Endothelial cell of umbilical vein (primary cell): ENCODE results near the gene PHB1. TPM values are rescaled to one million over a fixed set of nuclear protein-coding genes. Genes with fewer than 3 reads are reported as not detected.

Experiments used
- BruUV-seq: library from RNA; stranded (reverse); fragments of 400-500 nt; replicated peaks from 2 replicates; lab custom pipeline; 2021; lab: Mats Ljungman, UMichigan
- CTCF ChIA-PET: fragments of 300-600, 350-600 bp; sonication (Branson Sonifier 250); formaldehyde crosslinking; loops from one replicate; lab custom pipeline; 2021; ENCODE audit warnings: antibody characterized with exemption, inconsistent platforms; lab: Charles Lee
- POLR2A ChIA-PET: fragments of 300-600, 350-600 bp; sonication (Branson Sonifier 250); formaldehyde crosslinking; loops from one replicate; lab custom pipeline; 2021; ENCODE audit warnings: antibody characterized with exemption, inconsistent platforms; lab: Charles Lee
- DNase-seq: peaks from one replicate; pipeline ENCODE4 v3.0.0-alpha.2; 2011; ENCODE audit warnings: low read depth, low spot score
- FAIRE-seq: peaks from 2 replicates; lab custom pipeline; 2011; peaks lifted over from hg19 to GRCh38; lab: Jason Lieb, UNC
- H2AFZ ChIP-seq: 2 replicates; pipeline ENCODE4 v1.6.0; 2012; ENCODE audit warnings: low read depth, low read length, control low read depth, inconsistent platforms
- H3K27ac ChIP-seq: 2 replicates; pipeline ENCODE4 v1.5.1; 2011; ENCODE audit warnings: low read depth, mild to moderate bottlenecking, control low read depth, low read length, moderate library complexity; ENCODE audit not compliant: insufficient read depth
- H3K27me3 ChIP-seq, 2 experiments: 2 replicates each; pipeline versions ENCODE4 v1.6.0 to v1.6.1; 2011; ENCODE audit warnings: low read length in 2 of 2, mixed read lengths in 1 of 2; ENCODE audit not compliant: control insufficient read depth in 2 of 2, insufficient read depth in 2 of 2
- H3K36me3 ChIP-seq, 2 experiments: 2 replicates in 1 of 2; 3 replicates in 1 of 2; pipeline ENCODE4 v1.5.1; 2011; ENCODE audit warnings: low read length in 2 of 2, mild to moderate bottlenecking in 1 of 2, moderate library complexity in 1 of 2; ENCODE audit not compliant: control insufficient read depth in 2 of 2, insufficient read depth in 2 of 2; ENCODE audit errors: extremely low read depth in 1 of 2
- H3K4me1 ChIP-seq: 3 replicates; pipeline ENCODE4 v1.5.1; 2011; ENCODE audit warnings: mild to moderate bottlenecking, low read length; ENCODE audit not compliant: control insufficient read depth, insufficient read depth; ENCODE audit errors: extremely low read depth
- H3K4me2 ChIP-seq: 2 replicates; pipeline ENCODE4 v1.6.1; 2011; ENCODE audit warnings: low read length, control low read depth, mixed read lengths; ENCODE audit not compliant: insufficient read depth
- H3K4me3 ChIP-seq, 3 experiments: fragments of 200-600 bp in 1 of 3; sonication (generic), shearing (Covaris generic) in 1 of 3; replicated peaks in 1 of 3; 2 replicates each; pipeline ENCODE4 v1.5.1; 2011 to 2016; ENCODE audit warnings: control low read depth in 3 of 3, low read length in 3 of 3, mild to moderate bottlenecking in 2 of 3, inconsistent platforms in 1 of 3, low read depth in 1 of 3, moderate library complexity in 1 of 3; ENCODE audit not compliant: insufficient read depth in 1 of 3
- H3K79me2 ChIP-seq: 2 replicates; pipeline ENCODE4 v1.6.0; 2012; ENCODE audit warnings: low read length, inconsistent platforms; ENCODE audit not compliant: control insufficient read depth, insufficient read depth
- H3K9ac ChIP-seq: replicated peaks from 2 replicates; pipeline ENCODE3; 2011; ENCODE audit warnings: low read length, control low read depth; ENCODE audit not compliant: insufficient read depth; ENCODE audit errors: extremely low read depth
- H3K9me1 ChIP-seq: replicated peaks from 3 replicates; pipeline ENCODE4 v1.6.0; 2011; ENCODE audit warnings: mild to moderate bottlenecking, low read length; ENCODE audit not compliant: control insufficient read depth, insufficient read depth; ENCODE audit errors: extremely low read depth
- H3K9me3 ChIP-seq: replicated peaks from 2 replicates; pipeline ENCODE4 v1.5.1; 2012; ENCODE audit warnings: low read length, inconsistent platforms; ENCODE audit not compliant: control insufficient read depth, insufficient read depth
- H4K20me1 ChIP-seq: replicated peaks from 2 replicates; pipeline ENCODE3; 2011; ENCODE audit warnings: mild to moderate bottlenecking, low read length; ENCODE audit not compliant: control insufficient read depth, insufficient read depth; ENCODE audit errors: extremely low read depth
- EZH2 ChIP-seq: IDR thresholded peaks from 2 replicates; pipeline ENCODE4 v1.6.1; 2012; ENCODE audit warnings: borderline replicate concordance, low read depth, mild to moderate bottlenecking, moderate library complexity, low read length, inconsistent platforms; ENCODE audit not compliant: severe bottlenecking
- FOS ChIP-seq: IDR thresholded peaks from 2 replicates; pipeline ENCODE4 v1.6.1; 2011; ENCODE audit warnings: mild to moderate bottlenecking, low read length, moderate library complexity, borderline replicate concordance; ENCODE audit not compliant: insufficient read depth
- GATA2 ChIP-seq: IDR thresholded peaks from 2 replicates; pipeline ENCODE4 v1.7.0; 2011; ENCODE audit warnings: low read depth, mild to moderate bottlenecking, moderate library complexity, mixed read lengths, low read length; ENCODE audit not compliant: insufficient read length, insufficient read depth
- JUN ChIP-seq: IDR thresholded peaks from 2 replicates; pipeline ENCODE4 v1.6.1; 2011; ENCODE audit warnings: borderline replicate concordance, low read depth; ENCODE audit not compliant: insufficient read length, insufficient read depth
- MYC ChIP-seq: IDR thresholded peaks from one replicate; pipeline ENCODE4 v1.6.1; 2011; ENCODE audit warnings: mild to moderate bottlenecking, low read depth, low read length
- POLR2A ChIP-seq: IDR thresholded peaks from 2 replicates; pipeline ENCODE4 v1.6.1; 2012; ENCODE audit warnings: low read depth, mild to moderate bottlenecking, control low read depth, low read length
- POLR2AphosphoS5 ChIP-seq: IDR thresholded peaks from 2 replicates; pipeline ENCODE4 v1.6.1; 2012; ENCODE audit warnings: low read depth, mild to moderate bottlenecking, control low read depth, low read length, moderate library complexity; ENCODE audit not compliant: insufficient read depth
- dilution Hi-C: fragments of 300-500 bp; cut with MboI; formaldehyde crosslinking; loops from one replicate; pipeline ENCODE4 v1.15.0; 2019; ENCODE audit warnings: low sequenced_read_pairs; ENCODE audit not compliant: extremely low pct_ligation_motif_present
- intact Hi-C: fragments of 100-400 bp; cut with micrococcal nuclease; formaldehyde crosslinking; loops from one replicate; pipeline ENCODE4 v1.10.0; 2022
- polyA plus RNA-seq, 4 experiments: library from polyadenylated mRNA; depleted of rRNA in 3 of 4; stranded (reverse) in 3 of 4; unstranded in 1 of 4; fragments of >200 nt; gene quantifications; 2 replicates each; pipeline versions ENCODE4 v1.2.1 to v1.2.3, GENCODE V29; 2011 to 2012; ENCODE audit warnings: missing spikeins in 1 of 4
- total RNA-seq: library from RNA; stranded (reverse); gene quantifications from 2 replicates; pipeline ENCODE4 v1.2.3, GENCODE V29; 2021
- TF ChIP-seq, protein P1 (sequence below), 2 donors: IDR thresholded peaks; 1 replicate in 1 of 2; 2 replicates in 1 of 2; pipeline ENCODE4 v1.5.1; 2011; ENCODE audit warnings: low read length in 2 of 2, mild to moderate bottlenecking in 2 of 2, moderate library complexity in 2 of 2, control low read depth in 1 of 2, inconsistent platforms in 1 of 2, low read depth in 1 of 2; ENCODE audit not compliant: insufficient read depth in 1 of 2; ENCODE audit errors: extremely low read depth in 1 of 2
- TF ChIP-seq, protein P2 (sequence below): IDR thresholded peaks from 2 replicates; pipeline ENCODE4 v1.6.1; 2011; ENCODE audit not compliant: insufficient read depth, insufficient read length

Gene PHB1
- total and polyA plus RNA-seq, 2 donors (not counting 3 experiments of a cell fraction or from before 2014, with no cell fraction given): 222 to 287 TPM

DNA sequence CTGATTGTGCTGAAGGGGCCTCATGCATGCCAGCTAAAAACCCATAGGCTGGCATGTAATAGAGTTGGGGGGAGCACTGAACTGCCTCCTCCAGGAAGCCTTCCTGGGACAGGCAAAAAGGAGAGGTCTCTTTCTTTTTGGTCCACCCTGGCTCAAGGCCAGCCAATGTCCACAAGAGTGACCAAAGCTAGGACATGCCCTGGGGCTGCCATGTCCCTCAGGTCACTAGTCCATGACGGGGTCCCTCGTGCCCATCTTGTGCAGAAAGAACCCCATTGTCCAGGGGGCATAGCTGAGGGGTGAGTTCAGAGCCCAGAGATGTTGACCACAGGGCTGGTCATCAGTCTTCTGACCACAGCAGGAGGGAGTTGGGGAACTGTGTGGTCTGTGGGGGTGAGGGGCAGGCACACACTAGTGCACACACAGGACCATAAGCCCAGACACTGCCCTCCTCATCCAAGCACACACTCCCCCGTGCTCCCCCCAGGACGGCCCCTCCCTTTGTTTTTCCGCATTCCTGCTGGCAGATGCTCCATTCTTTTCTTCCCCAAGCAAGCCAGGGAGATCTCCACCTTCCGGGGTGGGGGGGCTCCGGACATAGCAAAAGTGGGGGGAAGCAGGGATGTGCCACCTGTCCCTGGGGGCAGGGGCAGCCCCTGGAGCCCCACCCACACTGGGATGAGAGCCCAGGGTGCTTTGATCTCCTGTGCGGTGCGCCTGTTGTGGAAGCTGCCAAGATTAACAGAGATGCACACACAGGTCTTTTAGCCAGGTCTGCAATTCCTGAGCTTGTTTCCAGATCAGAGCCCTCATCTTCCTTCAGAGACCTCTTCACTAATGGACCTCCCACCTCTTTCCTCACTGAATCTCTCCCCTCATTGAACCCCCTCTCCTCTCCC lies 25.2 kb upstream of the PHB1 start:
- FAIRE-seq (no peak), DNase-seq (no peak)
- BruUV-seq: no TSS peak
- Histone ChIP-seq H3K79me2 (no peaks in the 10 kb centered on the region), H3K27ac (no peak overlapping the region), H3K9me1 (no peaks in the 10 kb centered on the region), H3K4me1 (no peaks in the 10 kb centered on the region), H3K9ac (no peak overlapping the region), H3K27me3 (peaks cover 27% of the 10 kb centered on the region in 2 experiments), H4K20me1 (no peaks in the 10 kb centered on the region), H3K4me3 (no peak overlapping the region), H3K36me3 (no peaks in the 10 kb centered on the region), H2AFZ (no peak overlapping the region), H3K9me3 (no peaks in the 10 kb centered on the region), H3K4me2 (no peak overlapping the region)
- no peak for TF ChIP-seq EZH2
- no peak for TF ChIP-seq MYC
- TF ChIP-seq, protein P1, sequence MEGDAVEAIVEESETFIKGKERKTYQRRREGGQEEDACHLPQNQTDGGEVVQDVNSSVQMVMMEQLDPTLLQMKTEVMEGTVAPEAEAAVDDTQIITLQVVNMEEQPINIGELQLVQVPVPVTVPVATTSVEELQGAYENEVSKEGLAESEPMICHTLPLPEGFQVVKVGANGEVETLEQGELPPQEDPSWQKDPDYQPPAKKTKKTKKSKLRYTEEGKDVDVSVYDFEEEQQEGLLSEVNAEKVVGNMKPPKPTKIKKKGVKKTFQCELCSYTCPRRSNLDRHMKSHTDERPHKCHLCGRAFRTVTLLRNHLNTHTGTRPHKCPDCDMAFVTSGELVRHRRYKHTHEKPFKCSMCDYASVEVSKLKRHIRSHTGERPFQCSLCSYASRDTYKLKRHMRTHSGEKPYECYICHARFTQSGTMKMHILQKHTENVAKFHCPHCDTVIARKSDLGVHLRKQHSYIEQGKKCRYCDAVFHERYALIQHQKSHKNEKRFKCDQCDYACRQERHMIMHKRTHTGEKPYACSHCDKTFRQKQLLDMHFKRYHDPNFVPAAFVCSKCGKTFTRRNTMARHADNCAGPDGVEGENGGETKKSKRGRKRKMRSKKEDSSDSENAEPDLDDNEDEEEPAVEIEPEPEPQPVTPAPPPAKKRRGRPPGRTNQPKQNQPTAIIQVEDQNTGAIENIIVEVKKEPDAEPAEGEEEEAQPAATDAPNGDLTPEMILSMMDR (IDR thresholded peaks at IDR 0.05; ENCODE audit: extremely low read depth in 1 of 2, insufficient read depth in 1 of 2, low read depth in 1 of 2, low read length in 2 of 2): no peak
- TF ChIP-seq POLR2A: no peak
- TF ChIP-seq FOS: no peak
- no peak for TF ChIP-seq GATA2
- no peak for TF ChIP-seq JUN
- TF ChIP-seq POLR2AphosphoS5: no peak
- TF ChIP-seq, protein P2, sequence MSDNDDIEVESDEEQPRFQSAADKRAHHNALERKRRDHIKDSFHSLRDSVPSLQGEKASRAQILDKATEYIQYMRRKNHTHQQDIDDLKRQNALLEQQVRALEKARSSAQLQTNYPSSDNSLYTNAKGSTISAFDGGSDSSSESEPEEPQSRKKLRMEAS: no peak
- dilution Hi-C loops (no loop called here), intact Hi-C loops (no loop called here)
- ChIA-PET POLR2A (no interaction called here), CTCF (interaction anchor here (0.7 to 9.6 kb wide), 2 partner anchors 117 kb away, joined by 4 to 188 read pairs; no protein-coding TSS in a partner anchor)
